ENCODE results near the gene PGM5.

Gene PGM5

DNA sequence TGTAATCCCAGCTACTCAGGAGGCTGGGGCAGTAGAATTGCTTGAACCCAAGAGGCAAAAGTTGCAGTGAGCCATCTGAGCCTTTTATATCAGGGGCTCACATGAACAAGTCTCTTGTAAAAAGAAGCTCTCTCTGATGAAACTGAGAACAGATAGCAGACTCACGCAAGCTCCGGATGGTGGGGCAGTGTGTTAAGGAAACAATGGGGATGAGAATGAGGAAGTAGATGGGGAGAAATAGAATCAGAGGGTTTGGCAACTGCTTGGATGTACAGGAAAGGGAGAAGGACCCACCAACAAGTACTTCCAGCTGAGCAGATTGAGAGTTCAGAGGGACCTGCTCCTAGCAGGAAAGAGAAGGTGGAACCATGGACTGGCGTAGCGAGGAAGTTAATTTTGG is 165.7 kb downstream of the PGM5 start:
- no peak for TF ChIP-seq EZH2phosphoT487 (conservative IDR thresholded peaks at IDR 0.05; ENCODE audit: low read length)
- TF ChIP-seq, protein P1, sequence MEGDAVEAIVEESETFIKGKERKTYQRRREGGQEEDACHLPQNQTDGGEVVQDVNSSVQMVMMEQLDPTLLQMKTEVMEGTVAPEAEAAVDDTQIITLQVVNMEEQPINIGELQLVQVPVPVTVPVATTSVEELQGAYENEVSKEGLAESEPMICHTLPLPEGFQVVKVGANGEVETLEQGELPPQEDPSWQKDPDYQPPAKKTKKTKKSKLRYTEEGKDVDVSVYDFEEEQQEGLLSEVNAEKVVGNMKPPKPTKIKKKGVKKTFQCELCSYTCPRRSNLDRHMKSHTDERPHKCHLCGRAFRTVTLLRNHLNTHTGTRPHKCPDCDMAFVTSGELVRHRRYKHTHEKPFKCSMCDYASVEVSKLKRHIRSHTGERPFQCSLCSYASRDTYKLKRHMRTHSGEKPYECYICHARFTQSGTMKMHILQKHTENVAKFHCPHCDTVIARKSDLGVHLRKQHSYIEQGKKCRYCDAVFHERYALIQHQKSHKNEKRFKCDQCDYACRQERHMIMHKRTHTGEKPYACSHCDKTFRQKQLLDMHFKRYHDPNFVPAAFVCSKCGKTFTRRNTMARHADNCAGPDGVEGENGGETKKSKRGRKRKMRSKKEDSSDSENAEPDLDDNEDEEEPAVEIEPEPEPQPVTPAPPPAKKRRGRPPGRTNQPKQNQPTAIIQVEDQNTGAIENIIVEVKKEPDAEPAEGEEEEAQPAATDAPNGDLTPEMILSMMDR (IDR thresholded peaks at IDR 0.05; ENCODE audit: insufficient read depth, low read length, poor library complexity, severe bottlenecking), result no peak
- no peaks in the 10 kb centered on the region for H3K9me2 ChIP-seq (replicated peaks; ENCODE audit: insufficient read depth, low read length)
- H3K4me3 ChIP-seq (ENCODE audit: insufficient read depth, low read length, poor library complexity, severe bottlenecking), result no peak overlapping the region
- no peaks in the 10 kb centered on the region for H4K20me1 ChIP-seq (ENCODE audit: low read depth, low read length)
- no peak overlapping the region for H3K9ac ChIP-seq (ENCODE audit: low read length)
- no peaks in the 10 kb centered on the region for H3K36me3 ChIP-seq (ENCODE audit: low read length)
- no peaks in the 10 kb centered on the region for H3K27me3 ChIP-seq (ENCODE audit: low read length)
- H2AFZ ChIP-seq (ENCODE audit: low read depth, low read length, severe bottlenecking), result no peak overlapping the region
- no peak overlapping the region for H3K27ac ChIP-seq (ENCODE audit: low read depth, low read length)
- H3K9me3 ChIP-seq (ENCODE audit: insufficient read depth, low read length), result no peaks in the 10 kb centered on the region
- H3K79me2 ChIP-seq (ENCODE audit: insufficient read depth, low read length), result no peaks in the 10 kb centered on the region
- H3K4me2 ChIP-seq (ENCODE audit: low read depth, low read length, poor library complexity, severe bottlenecking), result no peak overlapping the region
- H3F3A ChIP-seq (ENCODE audit: insufficient read depth), result no peaks in the 10 kb centered on the region

DNA sequence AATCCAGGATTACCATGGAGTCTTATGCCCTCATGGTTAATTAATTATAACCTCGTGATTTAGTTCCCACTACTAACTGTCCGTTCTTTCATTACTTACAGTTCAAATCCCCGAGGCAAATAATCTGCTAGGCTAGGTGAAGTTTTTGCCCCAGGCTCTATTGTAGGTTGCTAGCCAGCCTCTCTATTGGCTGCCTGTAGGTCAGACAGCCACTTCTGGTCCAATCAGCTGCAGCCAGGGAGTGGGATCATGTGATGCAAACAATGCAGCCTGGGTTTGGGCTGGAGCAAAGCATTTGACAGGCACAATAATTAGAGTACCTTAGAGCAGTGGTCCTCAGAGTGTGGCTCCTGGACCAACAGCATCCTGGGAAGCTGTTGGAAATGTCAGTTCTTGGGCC is 166.5 kb downstream of the PGM5 start:
- no peaks in the 10 kb centered on the region for H3K27me3 ChIP-seq (ENCODE audit: low read length)
- H3K9me3 ChIP-seq (ENCODE audit: insufficient read depth, low read length), result no peaks in the 10 kb centered on the region
- H3K9me2 ChIP-seq (replicated peaks; ENCODE audit: insufficient read depth, low read length), result no peaks in the 10 kb centered on the region
- TF ChIP-seq, protein P1 (IDR thresholded peaks at IDR 0.05; ENCODE audit: insufficient read depth, low read length, poor library complexity, severe bottlenecking), result no peak
- no peak overlapping the region for H2AFZ ChIP-seq (ENCODE audit: low read depth, low read length, severe bottlenecking)
- H3K27ac ChIP-seq (ENCODE audit: low read depth, low read length), result no peak overlapping the region
- H3F3A ChIP-seq (ENCODE audit: insufficient read depth), result no peaks in the 10 kb centered on the region
- H4K20me1 ChIP-seq (ENCODE audit: low read depth, low read length), result no peaks in the 10 kb centered on the region
- H3K79me2 ChIP-seq (ENCODE audit: insufficient read depth, low read length), result no peaks in the 10 kb centered on the region
- H3K9ac ChIP-seq (ENCODE audit: low read length), result no peak overlapping the region
- H3K36me3 ChIP-seq (ENCODE audit: low read length), result no peaks in the 10 kb centered on the region
- H3K4me2 ChIP-seq (ENCODE audit: low read depth, low read length, poor library complexity, severe bottlenecking), result no peak overlapping the region
- H3K4me3 ChIP-seq (ENCODE audit: insufficient read depth, low read length, poor library complexity, severe bottlenecking), result no peak overlapping the region

DNA sequence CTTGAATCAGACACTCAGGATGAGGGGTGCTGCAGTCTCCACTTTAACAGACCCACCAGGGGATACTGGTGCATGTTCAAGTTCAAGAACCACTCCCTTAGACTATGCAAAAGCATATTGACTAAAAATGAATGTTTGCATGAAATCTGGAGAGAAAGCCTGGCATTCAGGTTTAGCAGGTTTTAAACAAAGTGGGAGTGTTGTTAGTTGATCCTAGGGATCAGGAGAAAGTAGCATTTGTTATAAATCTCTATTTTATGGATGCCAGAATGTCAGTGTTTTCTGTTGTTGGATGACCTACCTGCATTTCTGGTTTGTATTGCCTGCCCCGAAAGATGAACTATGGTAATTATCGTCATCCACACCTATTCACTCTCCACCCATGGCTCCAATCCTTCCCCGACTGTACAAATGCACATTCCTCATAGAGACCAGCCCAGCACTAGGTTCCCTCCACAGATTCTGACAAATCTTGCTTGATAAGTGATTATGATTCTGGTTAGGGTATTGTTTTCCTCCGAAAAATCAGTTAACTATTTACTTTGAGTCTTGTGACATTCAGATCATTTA is 167.0 kb downstream of the PGM5 start:
- Histone ChIP-seq H3K36me3 (ENCODE audit: low read length) (no peaks in the 10 kb centered on the region), H3K27ac (ENCODE audit: low read depth, low read length) (no peak overlapping the region), H4K20me1 (ENCODE audit: low read depth, low read length) (no peaks in the 10 kb centered on the region), H3K9me3 (ENCODE audit: insufficient read depth, low read length) (no peaks in the 10 kb centered on the region), H3K4me3 (ENCODE audit: insufficient read depth, low read length, poor library complexity, severe bottlenecking) (no peak overlapping the region), H3K9ac (ENCODE audit: low read length) (no peak overlapping the region), H3K79me2 (ENCODE audit: insufficient read depth, low read length) (no peaks in the 10 kb centered on the region), H3K4me2 (ENCODE audit: low read depth, low read length, poor library complexity, severe bottlenecking) (no peak overlapping the region), H3K9me2 (replicated peaks; ENCODE audit: insufficient read depth, low read length) (no peaks in the 10 kb centered on the region), H2AFZ (ENCODE audit: low read depth, low read length, severe bottlenecking) (no peak overlapping the region), H3K27me3 (ENCODE audit: low read length) (no peaks in the 10 kb centered on the region), H3F3A (ENCODE audit: insufficient read depth) (no peaks in the 10 kb centered on the region)
- no peak for TF ChIP-seq EZH2phosphoT487 (conservative IDR thresholded peaks at IDR 0.05; ENCODE audit: low read length)
- TF ChIP-seq, protein P1 (IDR thresholded peaks at IDR 0.05; ENCODE audit: insufficient read depth, low read length, poor library complexity, severe bottlenecking), result no peak
